Measurements from ENCODE around the gene PLPP3. TPM values are rescaled to one million over a fixed set of nuclear protein-coding genes. Genes with fewer than 3 reads are reported as not detected.

Gene PLPP3
- polyA plus RNA-seq, 1 of the 3 experiments (the other 2 are of a cell fraction): 32.2 TPM

DNA sequence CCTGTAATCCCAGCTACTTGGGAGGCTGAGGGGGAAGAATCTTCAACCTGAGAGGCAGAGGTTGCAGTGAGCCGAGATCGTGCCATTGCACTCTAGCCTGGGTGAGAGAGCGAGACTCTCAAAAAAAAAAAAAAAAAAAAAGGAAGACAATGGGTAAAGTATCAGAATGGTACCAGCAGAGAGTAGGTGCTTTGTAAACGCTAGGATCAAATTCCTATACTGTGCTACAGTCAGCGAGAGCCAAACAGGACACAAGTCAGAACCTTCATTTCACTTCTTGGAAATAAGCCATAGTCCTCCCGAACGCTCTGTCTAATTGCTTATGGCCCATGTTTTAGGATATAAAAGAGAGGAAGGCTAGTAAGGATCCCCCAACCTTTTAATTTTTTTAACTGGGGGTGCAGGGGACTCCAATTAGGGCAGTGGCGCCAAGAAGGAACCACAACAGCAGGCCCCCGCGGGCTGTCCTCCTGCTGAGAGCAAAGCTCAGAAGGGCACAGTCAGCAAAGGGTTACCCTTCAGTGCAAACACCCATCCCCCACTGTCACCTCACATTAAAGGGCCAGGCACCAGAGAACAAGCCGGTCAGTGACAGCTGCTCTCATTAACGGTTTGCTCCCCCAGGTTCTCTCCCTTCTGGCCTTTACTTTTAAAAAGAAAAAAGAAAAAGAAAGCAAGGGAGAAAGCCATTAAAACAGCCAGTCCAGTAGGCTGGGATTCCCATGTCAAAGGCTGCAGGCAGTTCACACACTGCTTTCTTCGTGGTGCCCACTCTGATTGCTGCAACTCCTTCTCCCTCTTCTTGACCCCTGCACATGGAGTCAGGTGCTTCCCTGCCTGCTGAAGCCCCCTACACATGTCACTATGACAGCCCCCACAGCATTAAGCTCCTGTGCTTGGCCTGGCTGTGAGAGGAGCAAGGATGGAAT is 69.4 kb downstream of the PLPP3 start:
- H3K4me1 ChIP-seq (ENCODE audit: control insufficient read depth in 1 of 2, insufficient read depth in 2 of 2, low read depth in 1 of 2, low read length in 1 of 2): peaks cover 0 to 55% of the 10 kb centered on the region in 2 experiments; a peak in 1 of 4 replicates
- CTCF ChIA-PET: interaction anchor here (0.9 to 1.5 kb wide), 2 partner anchors 10 to 68 kb away, joined by 3 read pairs; no protein-coding TSS in a partner anchor
- WGBS (ENCODE audit: low lambda C conversion rate): 92% methylated on average over 13 of the region's 13 CpGs
- H3K9ac ChIP-seq: no peak overlapping the region
- H3K4me2 ChIP-seq: no peak overlapping the region
- H3K9me2 ChIP-seq: no peaks in the 10 kb centered on the region
- peak overlapping the region in 1 of 2 experiments; percentile 43; a peak in 2 of 4 replicates for H3K27ac ChIP-seq (ENCODE audit: low read depth in 2 of 2, low read length in 1 of 2)
- H3K9me3 ChIP-seq: no peaks in the 10 kb centered on the region
- H3K27me3 ChIP-seq (ENCODE audit: insufficient read depth): no peaks in the 10 kb centered on the region
- H3K36me3 ChIP-seq (replicated peaks in 1 of 2; ENCODE audit: control insufficient read depth in 1 of 2, insufficient read depth in 2 of 2, low read length in 1 of 2): peaks cover 21 to 90% of the 10 kb centered on the region in 2 experiments
- no peaks in the 10 kb centered on the region for H3F3A ChIP-seq (replicated peaks; ENCODE audit: insufficient read depth)
- H4K20me1 ChIP-seq (ENCODE audit: insufficient read depth): no peaks in the 10 kb centered on the region
- TF ChIP-seq POLR2AphosphoS5 (IDR thresholded peaks at IDR 0.05; ENCODE audit: low read depth, low read length): no peak
- no peak for TF ChIP-seq EZH2phosphoT487 (IDR thresholded peaks at IDR 0.05; ENCODE audit: borderline replicate concordance, low read depth)
- no peak for TF ChIP-seq EP300 (IDR thresholded peaks at IDR 0.05; ENCODE audit: borderline replicate concordance in 1 of 2, low read depth in 1 of 2, low read length in 1 of 2)
- no peak for TF ChIP-seq TEAD4 (IDR thresholded peaks at IDR 0.05; ENCODE audit: borderline replicate concordance, insufficient read depth)
- no peak for TF ChIP-seq YY1 (IDR thresholded peaks at IDR 0.05; ENCODE audit: low read depth)
- TF ChIP-seq MAX (IDR thresholded peaks at IDR 0.05; ENCODE audit: low read depth): no peak
- no peak for TF ChIP-seq SIN3A (IDR thresholded peaks at IDR 0.05; ENCODE audit: borderline replicate concordance, low read depth, low read length)
- no peak for TF ChIP-seq FOXM1 (IDR thresholded peaks at IDR 0.05; ENCODE audit: low read depth)
- no peak for TF ChIP-seq RFX5 (IDR thresholded peaks at IDR 0.05; ENCODE audit: low read length)
- no peak for TF ChIP-seq SMC3 (IDR thresholded peaks at IDR 0.05; ENCODE audit: low read depth, low read length)
- TF ChIP-seq, protein P1, sequence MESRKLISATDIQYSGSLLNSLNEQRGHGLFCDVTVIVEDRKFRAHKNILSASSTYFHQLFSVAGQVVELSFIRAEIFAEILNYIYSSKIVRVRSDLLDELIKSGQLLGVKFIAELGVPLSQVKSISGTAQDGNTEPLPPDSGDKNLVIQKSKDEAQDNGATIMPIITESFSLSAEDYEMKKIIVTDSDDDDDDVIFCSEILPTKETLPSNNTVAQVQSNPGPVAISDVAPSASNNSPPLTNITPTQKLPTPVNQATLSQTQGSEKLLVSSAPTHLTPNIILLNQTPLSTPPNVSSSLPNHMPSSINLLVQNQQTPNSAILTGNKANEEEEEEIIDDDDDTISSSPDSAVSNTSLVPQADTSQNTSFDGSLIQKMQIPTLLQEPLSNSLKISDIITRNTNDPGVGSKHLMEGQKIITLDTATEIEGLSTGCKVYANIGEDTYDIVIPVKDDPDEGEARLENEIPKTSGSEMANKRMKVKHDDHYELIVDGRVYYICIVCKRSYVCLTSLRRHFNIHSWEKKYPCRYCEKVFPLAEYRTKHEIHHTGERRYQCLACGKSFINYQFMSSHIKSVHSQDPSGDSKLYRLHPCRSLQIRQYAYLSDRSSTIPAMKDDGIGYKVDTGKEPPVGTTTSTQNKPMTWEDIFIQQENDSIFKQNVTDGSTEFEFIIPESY (IDR thresholded peaks at IDR 0.05; ENCODE audit: borderline replicate concordance, low read depth): no peak
- TF ChIP-seq ELF1 (IDR thresholded peaks at IDR 0.05): no peak
- no peak for TF ChIP-seq CHD2 (IDR thresholded peaks at IDR 0.05; ENCODE audit: low read length, partially characterized antibody)
- H2AFZ ChIP-seq (ENCODE audit: low read depth): no peak overlapping the region
- POLR2A ChIA-PET: no interaction called here
- H3K4me3 ChIP-seq (ENCODE audit: low read depth in 2 of 2, low read length in 1 of 2): no peak overlapping the region
- DNase-seq: no peak
- no peaks in the 10 kb centered on the region for H3K79me2 ChIP-seq (ENCODE audit: insufficient read depth)

- H3K9me3 ChIP-seq: no peaks in the 10 kb centered on the region
- H3K27me3 ChIP-seq (ENCODE audit: insufficient read depth): no peaks in the 10 kb centered on the region
- H3K36me3 ChIP-seq (replicated peaks in 1 of 2; ENCODE audit: control insufficient read depth in 1 of 2, insufficient read depth in 2 of 2, low read length in 1 of 2): peaks cover 33 to 90% of the 10 kb centered on the region in 2 experiments
- H3F3A ChIP-seq (replicated peaks; ENCODE audit: insufficient read depth): no peaks in the 10 kb centered on the region
- H3K4me3 ChIP-seq (ENCODE audit: low read depth in 2 of 2, low read length in 1 of 2): no peak overlapping the region
- TF ChIP-seq GABPA (IDR thresholded peaks at IDR 0.05; ENCODE audit: low read depth) (no peak), ELF1 (IDR thresholded peaks at IDR 0.05) (no peak), FOXJ3 (CRISPR knock-in tag; IDR thresholded peaks at IDR 0.05) (no peak), EP300 (IDR thresholded peaks at IDR 0.05; ENCODE audit: borderline replicate concordance in 1 of 2, low read depth in 1 of 2, low read length in 1 of 2) (no peak), MXI1 (IDR thresholded peaks at IDR 0.05; ENCODE audit: low read depth, low read length) (no peak)
- TF ChIP-seq, protein P2, sequence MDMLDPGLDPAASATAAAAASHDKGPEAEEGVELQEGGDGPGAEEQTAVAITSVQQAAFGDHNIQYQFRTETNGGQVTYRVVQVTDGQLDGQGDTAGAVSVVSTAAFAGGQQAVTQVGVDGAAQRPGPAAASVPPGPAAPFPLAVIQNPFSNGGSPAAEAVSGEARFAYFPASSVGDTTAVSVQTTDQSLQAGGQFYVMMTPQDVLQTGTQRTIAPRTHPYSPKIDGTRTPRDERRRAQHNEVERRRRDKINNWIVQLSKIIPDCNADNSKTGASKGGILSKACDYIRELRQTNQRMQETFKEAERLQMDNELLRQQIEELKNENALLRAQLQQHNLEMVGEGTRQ (IDR thresholded peaks at IDR 0.05; ENCODE audit: borderline replicate concordance, low read depth, low read length): no peak
- TF ChIP-seq, protein P3, sequence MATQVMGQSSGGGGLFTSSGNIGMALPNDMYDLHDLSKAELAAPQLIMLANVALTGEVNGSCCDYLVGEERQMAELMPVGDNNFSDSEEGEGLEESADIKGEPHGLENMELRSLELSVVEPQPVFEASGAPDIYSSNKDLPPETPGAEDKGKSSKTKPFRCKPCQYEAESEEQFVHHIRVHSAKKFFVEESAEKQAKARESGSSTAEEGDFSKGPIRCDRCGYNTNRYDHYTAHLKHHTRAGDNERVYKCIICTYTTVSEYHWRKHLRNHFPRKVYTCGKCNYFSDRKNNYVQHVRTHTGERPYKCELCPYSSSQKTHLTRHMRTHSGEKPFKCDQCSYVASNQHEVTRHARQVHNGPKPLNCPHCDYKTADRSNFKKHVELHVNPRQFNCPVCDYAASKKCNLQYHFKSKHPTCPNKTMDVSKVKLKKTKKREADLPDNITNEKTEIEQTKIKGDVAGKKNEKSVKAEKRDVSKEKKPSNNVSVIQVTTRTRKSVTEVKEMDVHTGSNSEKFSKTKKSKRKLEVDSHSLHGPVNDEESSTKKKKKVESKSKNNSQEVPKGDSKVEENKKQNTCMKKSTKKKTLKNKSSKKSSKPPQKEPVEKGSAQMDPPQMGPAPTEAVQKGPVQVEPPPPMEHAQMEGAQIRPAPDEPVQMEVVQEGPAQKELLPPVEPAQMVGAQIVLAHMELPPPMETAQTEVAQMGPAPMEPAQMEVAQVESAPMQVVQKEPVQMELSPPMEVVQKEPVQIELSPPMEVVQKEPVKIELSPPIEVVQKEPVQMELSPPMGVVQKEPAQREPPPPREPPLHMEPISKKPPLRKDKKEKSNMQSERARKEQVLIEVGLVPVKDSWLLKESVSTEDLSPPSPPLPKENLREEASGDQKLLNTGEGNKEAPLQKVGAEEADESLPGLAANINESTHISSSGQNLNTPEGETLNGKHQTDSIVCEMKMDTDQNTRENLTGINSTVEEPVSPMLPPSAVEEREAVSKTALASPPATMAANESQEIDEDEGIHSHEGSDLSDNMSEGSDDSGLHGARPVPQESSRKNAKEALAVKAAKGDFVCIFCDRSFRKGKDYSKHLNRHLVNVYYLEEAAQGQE (IDR thresholded peaks at IDR 0.05; ENCODE audit: low read depth, low read length): no peak
- no peaks in the 10 kb centered on the region for H3K79me2 ChIP-seq (ENCODE audit: insufficient read depth)
- H4K20me1 ChIP-seq (ENCODE audit: insufficient read depth): no peaks in the 10 kb centered on the region
- no peak overlapping the region for H2AFZ ChIP-seq (ENCODE audit: low read depth)
- ChIA-PET POLR2A (no interaction called here), CTCF (interaction anchor here (0.9 to 1.5 kb wide), 2 partner anchors 11 to 69 kb away, joined by 3 read pairs; no protein-coding TSS in a partner anchor)
- H3K9ac ChIP-seq: no peak overlapping the region
- H3K4me2 ChIP-seq: no peak overlapping the region
- DNase-seq: no peak
- peaks cover 0 to 55% of the 10 kb centered on the region in 2 experiments; a peak in 1 of 4 replicates for H3K4me1 ChIP-seq (ENCODE audit: control insufficient read depth in 1 of 2, insufficient read depth in 2 of 2, low read depth in 1 of 2, low read length in 1 of 2)
- H3K9me2 ChIP-seq: no peaks in the 10 kb centered on the region
- WGBS (ENCODE audit: low lambda C conversion rate): 93% methylated on average over 4 of the region's 4 CpGs
- peak overlapping the region in 1 of 2 experiments; percentile 22; a peak in 1 of 4 replicates for H3K27ac ChIP-seq (ENCODE audit: low read depth in 2 of 2, low read length in 1 of 2)
Observed at GRCh38 chr1:56508523-56508983, 70.8 kb downstream of the PLPP3 start.

Measured in SK-N-SH (cell line).